Activated CD8-positive, alpha-beta memory T cell treated with anti-CD3 and anti-CD28 coated beads for 24 hours (primary cell): ENCODE results near the gene TMEM59L.

Experiments used
- DNase-seq: peaks from one replicate; pipeline ENCODE4 v3.0.0-alpha.2; 2020

TMEM59L gene

DNA sequence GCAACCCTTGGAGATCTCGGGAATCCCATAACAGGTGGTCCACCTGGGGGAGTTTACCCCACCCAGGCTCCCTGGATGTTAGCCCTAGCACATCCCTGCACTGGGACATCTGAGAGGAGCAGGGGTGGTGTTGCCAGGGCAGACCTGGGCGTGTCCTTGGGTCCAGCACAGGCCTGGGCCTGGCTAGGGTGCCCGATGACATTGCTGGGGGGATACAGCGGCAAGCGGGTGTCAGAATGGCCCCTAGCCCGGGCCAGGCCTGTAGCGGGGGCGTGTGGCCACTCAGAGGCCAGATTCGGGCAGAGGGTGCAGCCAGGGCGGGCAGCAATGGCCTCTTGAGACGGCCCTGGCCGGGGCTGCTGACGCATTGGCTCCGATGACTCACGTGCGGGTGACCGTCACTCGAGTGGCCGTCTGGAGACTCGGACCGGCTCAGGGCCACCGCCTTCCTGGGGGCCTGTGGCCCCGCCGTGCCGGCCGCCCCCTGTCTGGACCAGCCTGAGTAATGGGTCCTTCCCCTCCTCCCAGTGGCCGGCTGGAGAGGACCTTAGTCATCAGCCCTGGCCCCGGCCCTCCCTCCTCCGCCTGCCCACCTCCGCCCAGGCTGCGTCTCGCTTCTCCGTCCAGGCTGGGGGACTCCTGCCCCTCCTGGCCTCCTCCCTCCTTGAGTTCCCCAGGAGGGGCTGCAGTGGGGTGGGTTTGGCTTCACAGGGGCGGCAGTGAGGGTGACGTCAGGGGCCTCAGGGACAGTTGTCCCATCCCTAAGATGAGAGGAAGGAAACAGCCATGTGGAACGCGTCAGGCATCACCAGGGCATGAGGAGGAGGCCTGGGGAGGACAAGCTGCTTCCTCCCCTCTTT lies 47.6 kb downstream of the TMEM59L start:
- no peak for DNase-seq

DNA sequence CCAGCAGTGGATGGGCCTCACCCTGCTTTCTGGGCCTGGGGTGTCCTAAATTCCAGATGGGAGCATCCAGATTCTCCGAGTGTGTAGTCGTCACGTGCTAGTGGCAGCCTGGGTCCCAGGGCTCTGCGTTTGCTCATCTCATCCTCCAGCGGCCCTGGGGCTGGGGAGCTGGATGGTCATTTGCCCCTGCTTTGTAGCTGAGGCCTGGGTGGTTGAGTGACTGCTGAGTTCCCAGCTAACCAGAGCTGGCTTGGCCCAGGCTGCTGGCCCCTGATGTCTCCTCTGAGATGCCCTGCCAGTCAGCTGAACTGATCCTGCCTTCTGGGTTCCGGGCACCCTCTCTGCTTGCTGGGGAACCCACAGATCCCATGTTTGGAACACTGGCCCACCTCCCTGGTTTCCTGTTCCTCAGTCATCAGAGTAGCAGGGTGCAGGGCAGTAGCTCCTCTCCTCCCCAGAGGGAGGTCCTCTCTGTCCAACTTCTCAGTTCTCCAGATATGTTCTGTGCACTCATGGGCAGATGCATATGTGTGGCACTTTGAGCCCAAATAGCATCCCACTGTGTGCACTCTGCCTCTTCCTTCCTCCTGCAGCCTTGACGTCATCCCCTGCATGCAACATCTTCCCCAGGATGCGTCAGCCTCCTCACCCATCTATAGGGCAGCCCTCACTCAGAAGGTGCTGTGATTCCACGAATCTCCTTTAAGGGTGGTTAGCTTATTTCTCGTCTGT lies 48.4 kb downstream of the TMEM59L start:
- no peak for DNase-seq

GRCh38 chr19:18662972-18663732 lies 50.5 kb downstream of the TMEM59L start:
- DNase-seq: no peak

DNA sequence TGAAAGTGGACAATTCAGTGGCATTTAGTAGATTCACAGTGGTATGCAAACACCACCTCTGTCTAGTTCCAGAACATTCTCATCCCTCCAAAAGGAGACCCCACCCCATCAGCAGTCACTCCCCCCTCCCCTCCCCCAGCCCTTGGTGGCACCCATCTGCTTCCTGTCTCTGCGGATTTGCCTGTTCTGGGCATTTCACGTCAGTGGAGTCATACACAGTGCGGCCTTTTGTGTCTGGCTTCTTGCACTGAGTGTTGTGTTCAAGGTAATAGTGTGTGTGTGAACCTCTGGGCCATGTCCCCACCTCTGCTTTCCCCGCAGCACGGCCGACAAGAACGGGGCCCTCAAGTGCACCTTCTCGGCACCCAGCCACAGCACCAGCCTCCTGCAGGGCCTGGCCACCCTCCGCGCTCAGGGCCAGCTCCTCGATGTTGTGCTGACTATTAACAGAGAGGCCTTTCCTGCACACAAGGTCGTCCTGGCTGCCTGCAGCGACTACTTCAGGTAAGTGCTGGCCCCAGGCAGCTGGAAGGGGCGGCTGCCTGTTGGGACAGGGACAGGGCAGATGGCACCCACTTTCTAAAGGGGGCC lies 51.4 kb downstream of the TMEM59L start:
- no peak for DNase-seq

GRCh38 chr19:18665771-18666202 lies 53.1 kb downstream of the TMEM59L start:
- DNase-seq: no peak

DNA sequence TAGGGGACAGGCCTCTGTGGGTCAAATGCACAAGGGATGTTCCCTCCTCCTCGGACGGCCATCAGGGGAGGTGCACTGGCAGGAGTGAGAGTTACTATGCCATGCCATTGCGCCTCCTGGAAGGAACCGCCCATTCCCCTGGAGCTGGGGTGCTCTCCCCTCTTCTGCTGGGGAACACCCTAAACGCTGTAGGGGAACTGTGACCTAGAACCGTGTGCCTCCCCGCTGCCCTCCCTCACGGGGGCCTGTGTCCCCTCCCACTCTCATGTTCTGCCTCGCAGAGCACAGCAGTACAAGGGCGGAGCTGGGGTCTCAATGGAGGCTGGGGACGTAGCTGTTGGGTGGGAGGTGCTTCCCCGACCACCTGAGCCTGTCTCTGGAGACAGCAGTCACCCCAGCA lies 53.6 kb downstream of the TMEM59L start:
- DNase-seq: no peak

DNA sequence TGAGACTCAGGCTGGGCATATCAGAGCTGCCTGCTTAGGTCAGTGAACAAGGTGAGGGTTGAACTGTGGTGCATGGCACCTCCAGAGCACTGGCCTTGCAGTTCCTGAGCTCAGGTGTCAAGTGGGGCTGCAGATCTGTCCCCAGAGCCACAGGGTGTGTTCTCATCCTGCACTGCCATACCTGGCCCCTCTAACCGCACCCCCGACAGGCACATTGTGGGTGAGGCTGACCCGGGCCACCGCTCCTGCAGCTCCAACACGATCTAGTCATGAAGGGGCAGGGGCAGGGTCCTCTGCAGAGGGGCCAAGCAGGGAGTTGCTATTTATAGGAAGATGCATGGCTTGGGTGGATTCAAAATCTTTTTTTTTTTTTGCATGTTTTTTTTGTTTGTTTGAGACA lies 54.1 kb downstream of the TMEM59L start:
- DNase-seq: no peak

- no peak for DNase-seq
These were observed 55.0 kb downstream of the TMEM59L start for GRCh38 chr19:18667531-18668251.

- no peak for DNase-seq
These were observed 55.6 kb downstream of the TMEM59L start for GRCh38 chr19:18668252-18668631.

GRCh38 chr19:18668744-18669523 lies 56.3 kb downstream of the TMEM59L start:
- DNase-seq: no peak

DNA sequence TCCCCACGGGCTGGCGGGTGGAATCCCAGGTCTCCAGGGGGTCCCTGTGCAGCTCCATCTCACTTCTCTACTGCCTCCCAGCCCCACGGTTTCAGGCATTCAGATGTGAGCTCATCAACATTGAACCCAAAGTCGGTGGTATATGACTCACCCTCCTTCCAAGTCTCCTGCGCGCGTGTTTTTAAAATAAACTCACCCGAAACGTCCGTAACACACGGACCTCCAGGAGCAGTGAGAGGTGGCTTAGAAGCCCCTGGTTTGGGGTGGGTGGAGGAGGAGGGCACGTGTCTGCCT lies 56.8 kb downstream of the TMEM59L start:
- no peak for DNase-seq

GRCh38 chr19:18669883-18670282 lies 57.2 kb downstream of the TMEM59L start:
- DNase-seq: no peak

DNA sequence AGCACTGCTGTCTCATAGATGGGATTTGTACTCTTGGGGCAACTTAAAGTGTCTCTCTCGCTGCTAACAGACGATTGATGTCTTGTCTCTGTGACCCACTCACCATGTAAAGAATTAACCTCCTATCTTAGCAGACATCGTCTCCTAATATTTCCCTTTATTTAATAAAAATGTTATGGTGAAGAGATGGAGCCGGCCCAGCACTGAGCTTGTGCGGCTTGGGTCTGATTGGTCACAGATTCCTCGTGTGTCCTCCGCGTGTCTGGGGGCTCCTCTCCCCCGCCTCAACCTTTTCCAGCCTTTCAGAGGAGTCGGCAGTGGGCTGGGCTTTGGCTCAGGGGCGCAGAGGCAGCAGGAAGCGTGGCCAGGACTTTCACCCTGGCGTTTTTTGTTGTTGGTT lies 57.6 kb downstream of the TMEM59L start:
- no peak for DNase-seq
